HL-60 (cell line): Measurements from ENCODE around the gene KLF15.

Source experiments
- DNase-seq, 2 experiments: peaks; one replicate each; pipeline ENCODE4 v3.0.0-alpha.2; 2010 to 2020; ENCODE audit warnings: low read depth in 1 of 2, low spot score in 1 of 2
- H3K27ac ChIP-seq: fragments of 250-450 bp; sonication (Bioruptor Pico); replicated peaks from 2 replicates; pipeline ENCODE4 v1.5.1; 2020; ENCODE audit warnings: mild to moderate bottlenecking, moderate library complexity
- H3K27me3 ChIP-seq: fragments of 250-450 bp; sonication (Bioruptor Pico); 2 replicates; pipeline ENCODE4 v1.5.1; 2021; ENCODE audit warnings: mild to moderate bottlenecking, moderate library complexity; ENCODE audit not compliant: insufficient read depth, poor library complexity, severe bottlenecking
- H3K4me3 ChIP-seq: replicated peaks from 2 replicates; pipeline ENCODE4 v1.5.1; 2011; ENCODE audit warnings: mild to moderate bottlenecking, control low read depth, low read length; ENCODE audit not compliant: insufficient read depth
- GABPA ChIP-seq: IDR thresholded peaks from 2 replicates; pipeline ENCODE4 v1.6.1; 2012; ENCODE audit warnings: low read depth
- POLR2AphosphoS5 ChIP-seq: IDR thresholded peaks from 2 replicates; pipeline ENCODE4 v1.6.1; 2012; ENCODE audit warnings: low read depth
- SPI1 ChIP-seq: IDR thresholded peaks from 2 replicates; pipeline ENCODE4 v1.6.1; 2012; ENCODE audit warnings: low read depth, mild to moderate bottlenecking, borderline replicate concordance
- long read RNA-seq: library from polyadenylated mRNA; unstranded; transcript quantifications from one replicate; pipeline ENCODE4 v2.0.0, GENCODE V29; 2020
- TF ChIP-seq, protein P1 (sequence below): IDR thresholded peaks from 2 replicates; pipeline ENCODE4 v1.6.1; 2012; ENCODE audit warnings: low read depth; ENCODE audit not compliant: insufficient replicate concordance
- TF ChIP-seq, protein P2 (sequence below): IDR thresholded peaks from one replicate; pipeline ENCODE4 v1.5.1; 2011; ENCODE audit warnings: low read length, control low read depth, inconsistent platforms; ENCODE audit not compliant: insufficient read depth

Gene KLF15
- long read RNA-seq = 0 reads

DNA sequence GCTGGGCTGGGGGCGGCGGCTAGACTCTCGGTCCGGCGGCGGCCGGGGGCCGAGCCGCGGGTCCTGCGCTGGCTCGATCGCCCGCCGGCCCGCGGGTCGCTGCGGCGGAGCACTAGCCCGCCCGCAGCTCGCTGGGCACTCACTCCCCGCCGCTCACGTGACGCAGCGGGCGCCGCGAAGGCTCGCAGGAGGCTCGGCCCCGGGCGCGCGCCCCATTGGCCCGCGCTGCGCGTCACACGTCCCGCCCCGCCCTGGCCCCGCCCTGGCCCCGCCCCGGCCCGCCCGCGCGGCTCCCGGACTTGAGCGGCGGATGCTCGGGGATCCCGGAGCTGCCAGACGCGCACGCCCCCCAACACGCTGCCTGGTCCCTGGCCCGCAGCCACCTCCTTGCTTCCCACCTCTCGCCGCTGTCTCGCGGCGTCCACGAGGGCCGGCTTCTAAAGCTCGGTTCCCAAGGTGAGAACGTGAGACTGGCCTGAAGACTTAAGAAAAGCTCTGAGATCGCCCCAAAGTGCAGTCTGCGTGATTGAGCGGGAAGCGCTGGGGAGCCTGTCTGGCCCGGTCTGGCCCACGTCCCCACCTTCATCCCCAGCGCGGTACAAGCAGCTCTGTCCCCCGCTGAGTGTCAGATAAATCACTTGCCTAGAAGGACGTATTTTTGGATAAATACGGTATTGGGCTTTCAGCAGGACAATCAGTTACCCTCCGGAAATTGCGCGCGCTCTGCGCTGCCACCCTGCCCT lies at the start of gene KLF15:
KLF15 (minus strand) TSS at position 114 of the 743 bp plus-strand sequence. CDS start 4,486 bp downstream, outside the sequence.
- Histone ChIP-seq H3K4me3 (peak within 1 kb of the TSS; percentile 51), H3K27me3 (peaks cover 32% of the 10 kb centered on the region), H3K27ac (no peak within 1 kb of the TSS)
- TF ChIP-seq, protein P1, sequence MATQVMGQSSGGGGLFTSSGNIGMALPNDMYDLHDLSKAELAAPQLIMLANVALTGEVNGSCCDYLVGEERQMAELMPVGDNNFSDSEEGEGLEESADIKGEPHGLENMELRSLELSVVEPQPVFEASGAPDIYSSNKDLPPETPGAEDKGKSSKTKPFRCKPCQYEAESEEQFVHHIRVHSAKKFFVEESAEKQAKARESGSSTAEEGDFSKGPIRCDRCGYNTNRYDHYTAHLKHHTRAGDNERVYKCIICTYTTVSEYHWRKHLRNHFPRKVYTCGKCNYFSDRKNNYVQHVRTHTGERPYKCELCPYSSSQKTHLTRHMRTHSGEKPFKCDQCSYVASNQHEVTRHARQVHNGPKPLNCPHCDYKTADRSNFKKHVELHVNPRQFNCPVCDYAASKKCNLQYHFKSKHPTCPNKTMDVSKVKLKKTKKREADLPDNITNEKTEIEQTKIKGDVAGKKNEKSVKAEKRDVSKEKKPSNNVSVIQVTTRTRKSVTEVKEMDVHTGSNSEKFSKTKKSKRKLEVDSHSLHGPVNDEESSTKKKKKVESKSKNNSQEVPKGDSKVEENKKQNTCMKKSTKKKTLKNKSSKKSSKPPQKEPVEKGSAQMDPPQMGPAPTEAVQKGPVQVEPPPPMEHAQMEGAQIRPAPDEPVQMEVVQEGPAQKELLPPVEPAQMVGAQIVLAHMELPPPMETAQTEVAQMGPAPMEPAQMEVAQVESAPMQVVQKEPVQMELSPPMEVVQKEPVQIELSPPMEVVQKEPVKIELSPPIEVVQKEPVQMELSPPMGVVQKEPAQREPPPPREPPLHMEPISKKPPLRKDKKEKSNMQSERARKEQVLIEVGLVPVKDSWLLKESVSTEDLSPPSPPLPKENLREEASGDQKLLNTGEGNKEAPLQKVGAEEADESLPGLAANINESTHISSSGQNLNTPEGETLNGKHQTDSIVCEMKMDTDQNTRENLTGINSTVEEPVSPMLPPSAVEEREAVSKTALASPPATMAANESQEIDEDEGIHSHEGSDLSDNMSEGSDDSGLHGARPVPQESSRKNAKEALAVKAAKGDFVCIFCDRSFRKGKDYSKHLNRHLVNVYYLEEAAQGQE = no peak
- no peak for TF ChIP-seq SPI1
- TF ChIP-seq POLR2AphosphoS5 = no peak
- TF ChIP-seq GABPA = no peak
- TF ChIP-seq, protein P2, sequence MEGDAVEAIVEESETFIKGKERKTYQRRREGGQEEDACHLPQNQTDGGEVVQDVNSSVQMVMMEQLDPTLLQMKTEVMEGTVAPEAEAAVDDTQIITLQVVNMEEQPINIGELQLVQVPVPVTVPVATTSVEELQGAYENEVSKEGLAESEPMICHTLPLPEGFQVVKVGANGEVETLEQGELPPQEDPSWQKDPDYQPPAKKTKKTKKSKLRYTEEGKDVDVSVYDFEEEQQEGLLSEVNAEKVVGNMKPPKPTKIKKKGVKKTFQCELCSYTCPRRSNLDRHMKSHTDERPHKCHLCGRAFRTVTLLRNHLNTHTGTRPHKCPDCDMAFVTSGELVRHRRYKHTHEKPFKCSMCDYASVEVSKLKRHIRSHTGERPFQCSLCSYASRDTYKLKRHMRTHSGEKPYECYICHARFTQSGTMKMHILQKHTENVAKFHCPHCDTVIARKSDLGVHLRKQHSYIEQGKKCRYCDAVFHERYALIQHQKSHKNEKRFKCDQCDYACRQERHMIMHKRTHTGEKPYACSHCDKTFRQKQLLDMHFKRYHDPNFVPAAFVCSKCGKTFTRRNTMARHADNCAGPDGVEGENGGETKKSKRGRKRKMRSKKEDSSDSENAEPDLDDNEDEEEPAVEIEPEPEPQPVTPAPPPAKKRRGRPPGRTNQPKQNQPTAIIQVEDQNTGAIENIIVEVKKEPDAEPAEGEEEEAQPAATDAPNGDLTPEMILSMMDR = no peak
- DNase-seq = peak; percentile 49 to 65

DNA sequence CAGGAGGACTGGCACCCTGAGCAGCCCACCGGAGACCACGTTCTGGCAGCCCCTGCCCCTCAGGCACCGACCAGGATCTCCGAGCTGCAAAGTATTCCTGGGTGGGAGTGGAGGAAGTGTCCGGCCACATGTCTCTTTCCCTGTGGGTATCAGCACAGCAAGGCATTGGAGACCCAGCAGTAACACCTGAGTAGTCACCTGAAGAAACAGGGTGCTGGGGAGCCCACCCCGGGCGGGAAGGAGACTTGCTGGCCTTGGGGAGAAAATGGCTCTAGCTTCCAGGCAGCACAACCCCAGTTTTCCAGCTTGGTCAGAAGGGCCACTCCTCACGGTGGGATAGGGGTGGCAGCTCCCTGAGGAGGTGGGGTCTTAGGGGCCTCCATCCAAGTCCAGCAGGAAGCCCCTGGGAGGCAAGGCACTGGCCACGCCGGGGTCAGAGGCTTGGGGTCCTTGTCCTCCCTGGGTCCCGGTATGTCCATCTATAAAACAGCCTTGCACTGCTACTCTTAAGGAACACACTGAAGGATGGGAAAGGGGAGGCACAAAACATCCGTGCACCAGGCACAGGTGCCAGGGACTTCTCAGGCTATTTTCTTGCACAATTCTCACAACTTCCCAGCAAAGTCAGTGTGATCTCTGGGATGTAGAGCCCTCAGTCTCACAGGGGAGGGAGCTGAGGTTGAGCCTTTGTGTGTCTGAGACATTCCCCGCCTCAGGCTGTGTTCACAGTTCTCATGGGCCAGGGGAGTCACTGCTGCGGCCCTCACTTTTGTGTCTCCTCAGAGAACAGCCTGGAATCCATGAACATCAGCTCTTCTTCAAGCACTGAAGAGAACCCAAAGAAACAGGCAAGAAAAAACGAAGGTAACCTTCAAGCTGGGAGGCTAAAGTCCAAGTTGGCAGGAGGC lies 49.4 kb upstream of the KLF15 start:
- Histone ChIP-seq H3K27me3 (peaks cover 5% of the 10 kb centered on the region), H3K4me3 (no peak overlapping the region), H3K27ac (no peak overlapping the region)
- TF ChIP-seq POLR2AphosphoS5 (no peak), GABPA (no peak), SPI1 (no peak)
- TF ChIP-seq, protein P2 = no peak
- TF ChIP-seq, protein P1 = no peak
- no peak for DNase-seq

DNA sequence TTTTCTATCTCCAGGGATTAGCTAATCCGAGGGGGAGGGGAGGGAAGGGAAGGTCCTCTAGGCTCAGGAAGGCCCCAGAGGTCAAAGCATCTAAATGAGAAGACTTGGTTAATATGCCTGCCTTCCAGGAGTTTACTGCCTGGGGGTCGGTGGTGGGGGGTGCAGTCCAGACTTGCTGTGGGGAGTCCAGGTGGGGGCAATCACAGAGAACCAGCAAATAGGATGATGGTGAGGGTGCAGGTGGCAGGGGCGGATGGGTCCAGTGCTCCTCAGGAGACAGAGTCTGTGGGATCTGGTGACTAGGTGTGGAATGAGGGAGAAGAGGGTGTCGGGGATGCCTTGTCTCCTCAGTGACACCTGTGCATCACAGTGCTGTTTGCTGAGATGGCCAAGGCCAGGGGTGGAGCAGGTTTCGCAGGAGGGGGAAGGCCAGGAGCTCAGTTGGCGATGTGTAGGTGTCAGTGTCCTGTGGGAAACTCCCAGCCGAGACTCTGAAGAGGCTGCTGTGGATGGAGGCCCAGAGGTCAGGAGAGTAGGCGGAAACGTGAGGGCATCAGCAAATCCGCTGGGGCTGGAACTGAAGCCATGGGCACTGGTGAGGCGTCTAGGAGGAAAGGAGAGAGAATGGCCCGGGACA lies 45.6 kb upstream of the KLF15 start:
- no peak for TF ChIP-seq GABPA
- TF ChIP-seq SPI1 = no peak
- TF ChIP-seq, protein P1 = no peak
- TF ChIP-seq, protein P2 = no peak
- TF ChIP-seq POLR2AphosphoS5 = no peak
- H3K27ac ChIP-seq = no peak overlapping the region
- H3K27me3 ChIP-seq = no peaks in the 10 kb centered on the region
- DNase-seq = no peak
- H3K4me3 ChIP-seq = no peak overlapping the region
